Stimulated activated memory B cell treated with anti-CD40 and anti-IgM and Interleukin-4, amounts not matched to agents 10 μg/mL and 1 μg/mL and 100 μg/mL, for 72 hours (primary cell): Measurements from ENCODE around the gene DGCR2.
"Not testable (repeated sequence)": the region's sequence is repeated elsewhere in the genome, so short reads cannot be mapped to it uniquely, and the experiment has no call there.

ENCODE experiments used
- ATAC-seq: fragments of 150-1000 bp; cut with Tn5 transposase; 2 replicates; pipeline ENCODE4 v1.10.0; 2021
- H3K27ac Mint-ChIP-seq: one replicate; pipeline ENCODE4 v1.8.0; 2022; ENCODE audit warnings: mild to moderate bottlenecking, mixed read lengths
- H3K27me3 Mint-ChIP-seq: one replicate; pipeline ENCODE4 v1.8.0; 2022; ENCODE audit warnings: mixed read lengths
- H3K36me3 Mint-ChIP-seq: one replicate; pipeline ENCODE4 v1.8.0; 2022; ENCODE audit warnings: mixed read lengths
- H3K4me1 Mint-ChIP-seq: one replicate; pipeline ENCODE4 v1.8.0; 2022; ENCODE audit warnings: mixed read lengths
- H3K4me3 Mint-ChIP-seq: one replicate; pipeline ENCODE4 v1.8.0; 2022; ENCODE audit warnings: mild to moderate bottlenecking, moderate library complexity, mixed read lengths
- H3K9me3 Mint-ChIP-seq: one replicate; pipeline ENCODE4 v1.8.0; 2022; ENCODE audit warnings: mixed read lengths

The DGCR2 gene

GRCh38 chr22:19003508-19003907 lies 118.7 kb downstream of the DGCR2 start:
- H3K27ac Mint-ChIP-seq, result no peak overlapping the region
- peaks cover 31% of the 10 kb centered on the region for H3K27me3 Mint-ChIP-seq
- no peaks in the 10 kb centered on the region for H3K36me3 Mint-ChIP-seq
- H3K4me3 Mint-ChIP-seq, result no peak overlapping the region
- no peak for ATAC-seq
- H3K4me1 Mint-ChIP-seq, result no peaks in the 10 kb centered on the region
- H3K9me3 Mint-ChIP-seq, result peaks cover 7% of the 10 kb centered on the region

- no peak for ATAC-seq
- Mint-ChIP-seq H3K4me1 (no peaks in the 10 kb centered on the region), H3K4me3 (no peak overlapping the region), H3K9me3 (peaks cover 7% of the 10 kb centered on the region), H3K36me3 (no peaks in the 10 kb centered on the region), H3K27ac (no peak overlapping the region), H3K27me3 (peaks cover 36% of the 10 kb centered on the region)
These were observed 119.6 kb downstream of the DGCR2 start for GRCh38 chr22:19002684-19003038.

- Mint-ChIP-seq H3K4me1 (no peaks in the 10 kb centered on the region), H3K4me3 (no peak overlapping the region), H3K27me3 (peaks cover 42% of the 10 kb centered on the region), H3K27ac (no peak overlapping the region), H3K9me3 (peaks cover 7% of the 10 kb centered on the region), H3K36me3 (no peaks in the 10 kb centered on the region)
- no peak for ATAC-seq
These were observed 121.0 kb downstream of the DGCR2 start for GRCh38 chr22:19001204-19001603.

- not testable (repeated sequence) for H3K27ac Mint-ChIP-seq, H3K9me3 Mint-ChIP-seq, H3K4me1 Mint-ChIP-seq, ATAC-seq, H3K4me3 Mint-ChIP-seq, H3K36me3 Mint-ChIP-seq
- peaks cover 36% of the 10 kb centered on the region for H3K27me3 Mint-ChIP-seq
These were observed 122.1 kb downstream of the DGCR2 start for GRCh38 chr22:19000106-19000505.

- Mint-ChIP-seq H3K27ac (no peak overlapping the region), H3K9me3 (no peaks in the 10 kb centered on the region), H3K27me3 (peaks cover 33% of the 10 kb centered on the region), H3K36me3 (no peaks in the 10 kb centered on the region), H3K4me1 (no peaks in the 10 kb centered on the region), H3K4me3 (no peak overlapping the region)
- no peak for ATAC-seq
These were observed 122.8 kb downstream of the DGCR2 start for GRCh38 chr22:18999416-18999815.

GRCh38 chr22:18999008-18999407 lies 123.2 kb downstream of the DGCR2 start:
- no peak overlapping the region for H3K4me3 Mint-ChIP-seq
- no peaks in the 10 kb centered on the region for H3K4me1 Mint-ChIP-seq
- no peak overlapping the region for H3K27ac Mint-ChIP-seq
- H3K36me3 Mint-ChIP-seq, result no peaks in the 10 kb centered on the region
- H3K9me3 Mint-ChIP-seq, result no peaks in the 10 kb centered on the region
- peaks cover 31% of the 10 kb centered on the region for H3K27me3 Mint-ChIP-seq
- no peak for ATAC-seq

- H3K9me3 Mint-ChIP-seq, result no peaks in the 10 kb centered on the region
- no peaks in the 10 kb centered on the region for H3K4me1 Mint-ChIP-seq
- no peak for ATAC-seq
- H3K4me3 Mint-ChIP-seq, result no peak overlapping the region
- H3K27me3 Mint-ChIP-seq, result peaks cover 41% of the 10 kb centered on the region
- no peak overlapping the region for H3K27ac Mint-ChIP-seq
- H3K36me3 Mint-ChIP-seq, result no peaks in the 10 kb centered on the region
These were observed 124.3 kb downstream of the DGCR2 start for GRCh38 chr22:18997925-18998315.

GRCh38 chr22:18997306-18997924 lies 124.8 kb downstream of the DGCR2 start:
- Mint-ChIP-seq H3K27me3 (peaks cover 46% of the 10 kb centered on the region), H3K27ac (no peak overlapping the region), H3K4me3 (no peak overlapping the region), H3K9me3 (no peaks in the 10 kb centered on the region), H3K36me3 (no peaks in the 10 kb centered on the region), H3K4me1 (no peaks in the 10 kb centered on the region)
- no peak for ATAC-seq

- Mint-ChIP-seq H3K27ac (no peak overlapping the region), H3K9me3 (no peaks in the 10 kb centered on the region), H3K4me3 (no peak overlapping the region), H3K4me1 (no peaks in the 10 kb centered on the region), H3K27me3 (peaks cover 56% of the 10 kb centered on the region), H3K36me3 (no peaks in the 10 kb centered on the region)
- ATAC-seq, result no peak
These were observed 125.8 kb downstream of the DGCR2 start for GRCh38 chr22:18996376-18996900.

- Mint-ChIP-seq H3K36me3 (no peaks in the 10 kb centered on the region), H3K9me3 (no peaks in the 10 kb centered on the region), H3K4me3 (no peak overlapping the region), H3K27me3 (peaks cover 67% of the 10 kb centered on the region), H3K27ac (no peak overlapping the region), H3K4me1 (no peaks in the 10 kb centered on the region)
- no peak for ATAC-seq
These were observed 126.9 kb downstream of the DGCR2 start for GRCh38 chr22:18995327-18995711.

- H3K36me3 Mint-ChIP-seq, result no peaks in the 10 kb centered on the region
- no peaks in the 10 kb centered on the region for H3K9me3 Mint-ChIP-seq
- no peaks in the 10 kb centered on the region for H3K4me1 Mint-ChIP-seq
- H3K27ac Mint-ChIP-seq, result no peak overlapping the region
- no peak overlapping the region for H3K4me3 Mint-ChIP-seq
- no peak for ATAC-seq
- peaks cover 68% of the 10 kb centered on the region for H3K27me3 Mint-ChIP-seq
These were observed 127.4 kb downstream of the DGCR2 start for GRCh38 chr22:18994701-18995326.

- H3K27me3 Mint-ChIP-seq, result peaks cover 68% of the 10 kb centered on the region
- no peak for ATAC-seq
These were observed 128.2 kb downstream of the DGCR2 start for GRCh38 chr22:18994056-18994455.

GRCh38 chr22:18992543-18993198 lies 129.5 kb downstream of the DGCR2 start:
- Mint-ChIP-seq H3K9me3 (no peaks in the 10 kb centered on the region), H3K27me3 (peaks cover 63% of the 10 kb centered on the region), H3K27ac (no peak overlapping the region), H3K36me3 (no peaks in the 10 kb centered on the region), H3K4me1 (no peaks in the 10 kb centered on the region), H3K4me3 (no peak overlapping the region)
- ATAC-seq, result no peak

More at GRCh38 chr22:18994056-18994455, 128.2 kb downstream of the DGCR2 start:
- Mint-ChIP-seq H3K9me3 (no peaks in the 10 kb centered on the region), H3K36me3 (no peaks in the 10 kb centered on the region), H3K4me3 (no peak overlapping the region), H3K4me1 (no peaks in the 10 kb centered on the region), H3K27ac (no peak overlapping the region)

GRCh38 chr22:18991821-18992442 lies 130.3 kb downstream of the DGCR2 start:
- no peaks in the 10 kb centered on the region for H3K4me1 Mint-ChIP-seq
- no peak overlapping the region for H3K4me3 Mint-ChIP-seq
- peak; percentile 32 for ATAC-seq
- H3K27me3 Mint-ChIP-seq, result peaks cover 56% of the 10 kb centered on the region
- H3K36me3 Mint-ChIP-seq, result no peaks in the 10 kb centered on the region
- H3K9me3 Mint-ChIP-seq, result no peaks in the 10 kb centered on the region
- no peak overlapping the region for H3K27ac Mint-ChIP-seq

- H3K4me1 Mint-ChIP-seq, result no peaks in the 10 kb centered on the region
- H3K4me3 Mint-ChIP-seq, result no peak overlapping the region
These were observed 131.1 kb downstream of the DGCR2 start for GRCh38 chr22:18991138-18991432.

More at GRCh38 chr22:18991138-18991432, 131.1 kb downstream of the DGCR2 start:
- H3K36me3 Mint-ChIP-seq, result no peaks in the 10 kb centered on the region
- H3K27me3 Mint-ChIP-seq, result peaks cover 50% of the 10 kb centered on the region
- no peak overlapping the region for H3K27ac Mint-ChIP-seq
- ATAC-seq, result peak; percentile 37
- no peaks in the 10 kb centered on the region for H3K9me3 Mint-ChIP-seq
